Activated naive CD8-positive, alpha-beta T cell treated with anti-CD3 and anti-CD28 coated beads, Interleukin-2, amount 50 U/mL, for 24 hours (primary cell): ENCODE data around the gene PRPSAP1.
"Not testable (repeated sequence)": the region's sequence is repeated elsewhere in the genome, so short reads cannot be mapped to it uniquely, and the experiment has no call there.

Experiments used
- ATAC-seq: fragments of 150-1000 bp; cut with Tn5 transposase; one replicate; pipeline ENCODE4 v1.10.0; 2021
- DNase-seq: peaks from one replicate; pipeline ENCODE4 v3.0.0; 2021
- H3K27ac Mint-ChIP-seq: one replicate; pipeline ENCODE4 v1.8.0; 2021; ENCODE audit warnings: mild to moderate bottlenecking, mixed read lengths
- H3K27me3 Mint-ChIP-seq: one replicate; pipeline ENCODE4 v1.8.0; 2021; ENCODE audit warnings: mixed read lengths
- H3K36me3 Mint-ChIP-seq: one replicate; pipeline ENCODE4 v1.8.0; 2021; ENCODE audit warnings: low read depth, mixed read lengths
- H3K4me1 Mint-ChIP-seq: one replicate; pipeline ENCODE4 v1.8.0; 2021; ENCODE audit warnings: mixed read lengths
- H3K4me3 Mint-ChIP-seq: one replicate; pipeline ENCODE4 v1.8.0; 2021; ENCODE audit warnings: mild to moderate bottlenecking, moderate library complexity, mixed read lengths
- H3K9me3 Mint-ChIP-seq: one replicate; pipeline ENCODE4 v1.8.0; 2021; ENCODE audit warnings: mixed read lengths

The PRPSAP1 gene

DNA sequence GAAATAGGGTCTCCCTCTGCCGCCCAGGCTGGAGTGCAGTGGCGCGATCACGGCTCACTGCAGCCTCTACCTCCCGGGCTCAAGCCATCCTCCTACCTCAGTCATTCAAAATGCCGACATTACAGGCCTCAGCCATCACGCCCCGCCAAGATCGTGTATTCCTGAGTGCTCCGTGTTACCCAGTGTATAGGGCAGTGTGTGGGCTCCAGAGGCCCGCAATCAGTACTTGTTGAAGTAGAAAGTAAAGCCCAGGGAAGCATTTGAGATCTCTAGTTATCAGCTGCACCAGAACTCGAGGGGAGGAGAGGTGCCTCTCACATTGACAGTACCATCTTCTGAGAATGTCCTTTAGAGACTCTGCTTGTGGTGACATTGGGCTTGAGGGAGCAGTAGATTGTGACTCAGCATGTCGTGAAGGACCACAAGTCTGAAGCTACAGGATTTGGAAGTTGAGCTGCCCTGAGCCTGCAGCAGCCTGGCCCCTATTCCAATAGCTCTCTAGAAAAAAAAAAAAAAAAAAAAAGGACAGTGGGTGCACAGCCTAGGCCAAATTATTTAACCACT, 1.1 kb upstream of the PRPSAP1 start:
- peaks cover 25% of the 10 kb centered on the region for H3K4me1 Mint-ChIP-seq
- H3K27ac Mint-ChIP-seq: peak overlapping the region; percentile 22
- H3K4me3 Mint-ChIP-seq: peak overlapping the region; percentile 95
- H3K27me3 Mint-ChIP-seq: peaks cover 1% of the 10 kb centered on the region
- ATAC-seq (no peak), DNase-seq (peak; percentile 8)
- no peaks in the 10 kb centered on the region for H3K36me3 Mint-ChIP-seq
- no peaks in the 10 kb centered on the region for H3K9me3 Mint-ChIP-seq

DNA sequence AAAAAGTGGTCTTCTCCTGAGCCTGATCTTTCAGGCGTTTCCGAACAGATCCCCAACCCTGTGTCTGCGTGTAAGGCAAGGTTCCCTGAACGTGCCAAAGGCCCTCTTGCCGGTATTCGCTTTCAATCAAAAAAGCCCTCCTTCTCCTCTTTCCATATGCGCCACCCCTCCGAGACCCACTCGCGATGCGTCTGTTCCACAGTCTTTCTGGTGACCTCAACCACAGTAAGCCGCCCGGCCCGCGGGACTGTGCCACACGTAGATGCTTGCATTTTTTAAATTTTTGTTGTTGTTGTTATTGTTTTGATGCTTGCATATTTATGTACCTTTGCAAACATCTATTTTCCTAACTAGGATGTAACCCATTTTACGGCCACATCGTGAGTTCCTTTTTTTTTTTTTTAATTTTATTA, 607 bp upstream of the PRPSAP1 start:
- DNase-seq (no peak), ATAC-seq (no peak)
- Mint-ChIP-seq H3K27me3 (no peaks in the 10 kb centered on the region), H3K27ac (peak overlapping the region; percentile 99), H3K9me3 (no peaks in the 10 kb centered on the region), H3K4me3 (peak overlapping the region; percentile 95), H3K36me3 (no peaks in the 10 kb centered on the region), H3K4me1 (peaks cover 25% of the 10 kb centered on the region)

DNA sequence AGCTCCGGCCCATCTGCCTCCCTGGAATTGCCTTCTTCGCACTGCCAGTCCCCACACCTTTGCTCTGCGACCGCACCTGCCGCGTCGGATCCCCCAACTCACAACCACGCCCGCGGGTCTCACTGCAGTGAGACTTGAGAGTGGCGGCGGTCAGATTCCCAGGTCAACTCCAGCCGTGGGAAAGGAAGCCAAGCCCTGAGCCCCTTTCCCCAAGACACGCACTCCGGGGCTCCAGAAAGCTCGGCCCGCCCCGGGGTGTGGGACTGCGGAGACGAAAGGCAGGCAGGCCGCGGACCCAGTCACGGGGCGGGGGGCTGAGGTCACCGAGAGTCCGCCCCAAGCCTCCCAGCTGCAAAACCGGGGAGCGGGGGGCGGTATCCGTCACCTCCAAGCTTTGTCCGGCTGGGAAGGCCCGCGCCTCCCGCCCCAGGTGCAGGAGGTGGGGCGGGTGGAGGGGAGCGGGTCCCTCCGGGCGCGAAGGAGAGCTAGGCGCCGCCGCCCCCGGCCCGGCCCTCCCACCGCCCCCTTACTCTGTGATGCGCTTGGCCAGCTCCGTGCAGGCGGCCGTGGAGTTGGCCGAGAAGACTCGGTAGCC, 615 bp downstream of the PRPSAP1 start:
- H3K27me3 Mint-ChIP-seq: no peaks in the 10 kb centered on the region
- no peaks in the 10 kb centered on the region for H3K36me3 Mint-ChIP-seq
- DNase-seq: peak; percentile 29
- no peaks in the 10 kb centered on the region for H3K9me3 Mint-ChIP-seq
- H3K27ac Mint-ChIP-seq: peak overlapping the region; percentile 29
- ATAC-seq: peak; percentile 12
- H3K4me3 Mint-ChIP-seq: peak overlapping the region; percentile 95
- peaks cover 25% of the 10 kb centered on the region for H3K4me1 Mint-ChIP-seq

DNA sequence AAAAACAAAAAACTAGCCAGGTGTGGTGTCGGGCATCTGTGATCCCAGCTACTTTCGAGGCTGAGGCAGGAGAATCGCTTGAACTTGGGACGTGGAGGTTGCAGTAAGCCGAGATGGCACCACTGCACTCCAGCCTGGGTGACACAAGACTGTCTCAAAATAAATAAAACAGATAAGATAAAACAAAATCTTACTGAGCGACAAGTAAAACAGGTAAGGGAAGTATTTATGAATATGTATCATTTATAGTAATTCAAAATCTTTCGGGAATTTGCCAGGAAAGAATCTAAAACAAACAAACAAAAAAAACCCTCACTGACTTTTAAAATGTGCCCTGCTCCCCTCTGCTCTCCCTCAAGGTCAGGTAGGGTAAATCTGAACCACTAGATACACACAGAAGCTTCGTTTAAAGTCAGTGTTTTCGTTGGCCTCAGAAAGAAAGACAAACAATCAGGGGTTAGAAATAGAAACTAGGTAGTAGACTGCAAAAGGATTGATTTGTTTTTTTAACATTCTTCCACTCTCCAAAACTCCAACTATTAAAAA, 2.1 kb downstream of the PRPSAP1 start:
- no peak for DNase-seq
- ATAC-seq: no peak
- peak overlapping the region; percentile 46 for H3K4me3 Mint-ChIP-seq
- no peaks in the 10 kb centered on the region for H3K9me3 Mint-ChIP-seq
- H3K36me3 Mint-ChIP-seq: peaks cover 8% of the 10 kb centered on the region
- peaks cover 25% of the 10 kb centered on the region for H3K4me1 Mint-ChIP-seq
- H3K27me3 Mint-ChIP-seq: no peaks in the 10 kb centered on the region
- no peak overlapping the region for H3K27ac Mint-ChIP-seq

DNA sequence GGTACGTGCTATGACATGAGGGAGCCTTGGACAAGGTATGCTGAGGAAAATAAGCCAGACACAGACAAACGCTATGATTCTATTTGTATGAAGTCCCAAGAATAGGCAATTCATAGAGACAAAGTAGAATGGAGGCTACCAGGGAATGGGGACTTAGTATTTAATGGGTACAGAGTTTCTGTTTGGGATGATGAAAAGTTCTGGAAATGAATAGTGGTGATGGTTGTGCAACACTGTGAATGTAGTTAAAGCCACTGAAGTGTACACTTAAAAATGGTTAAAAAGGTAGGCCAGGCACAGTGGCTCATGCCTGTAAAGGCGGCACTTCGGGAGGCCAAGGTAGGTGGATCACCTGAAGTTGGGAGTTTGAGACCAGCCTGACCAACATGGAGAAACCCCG, 3.3 kb downstream of the PRPSAP1 start:
- ATAC-seq: no peak
- no peak for DNase-seq
- Mint-ChIP-seq H3K9me3 (no peaks in the 10 kb centered on the region), H3K27me3 (no peaks in the 10 kb centered on the region), H3K4me1 (peaks cover 25% of the 10 kb centered on the region), H3K36me3 (peaks cover 9% of the 10 kb centered on the region), H3K27ac (no peak overlapping the region), H3K4me3 (no peak overlapping the region)

DNA sequence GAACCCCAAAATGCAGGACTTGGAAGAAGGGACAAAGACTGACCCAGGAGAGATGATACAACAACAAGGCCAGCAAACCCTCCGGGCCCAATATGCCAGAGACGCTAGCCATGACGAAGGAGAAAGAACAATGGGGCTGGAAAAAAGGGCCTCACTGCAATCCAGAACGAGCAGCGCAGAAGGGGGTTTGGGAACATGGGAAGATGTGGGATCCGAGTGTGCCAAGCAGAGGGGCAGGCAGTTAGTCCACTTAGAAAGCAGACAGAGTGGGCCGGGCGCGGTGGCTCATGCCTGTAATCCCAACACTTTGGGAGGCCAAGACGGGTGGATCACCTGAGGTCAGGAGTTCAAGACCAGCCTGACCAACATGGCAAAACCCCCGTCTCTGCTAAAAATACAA, 6.8 kb downstream of the PRPSAP1 start:
- not testable (repeated sequence) for ATAC-seq, H3K4me3 Mint-ChIP-seq, H3K9me3 Mint-ChIP-seq, H3K4me1 Mint-ChIP-seq, H3K27ac Mint-ChIP-seq, DNase-seq, H3K27me3 Mint-ChIP-seq
- H3K36me3 Mint-ChIP-seq: peaks cover 21% of the 10 kb centered on the region

DNA sequence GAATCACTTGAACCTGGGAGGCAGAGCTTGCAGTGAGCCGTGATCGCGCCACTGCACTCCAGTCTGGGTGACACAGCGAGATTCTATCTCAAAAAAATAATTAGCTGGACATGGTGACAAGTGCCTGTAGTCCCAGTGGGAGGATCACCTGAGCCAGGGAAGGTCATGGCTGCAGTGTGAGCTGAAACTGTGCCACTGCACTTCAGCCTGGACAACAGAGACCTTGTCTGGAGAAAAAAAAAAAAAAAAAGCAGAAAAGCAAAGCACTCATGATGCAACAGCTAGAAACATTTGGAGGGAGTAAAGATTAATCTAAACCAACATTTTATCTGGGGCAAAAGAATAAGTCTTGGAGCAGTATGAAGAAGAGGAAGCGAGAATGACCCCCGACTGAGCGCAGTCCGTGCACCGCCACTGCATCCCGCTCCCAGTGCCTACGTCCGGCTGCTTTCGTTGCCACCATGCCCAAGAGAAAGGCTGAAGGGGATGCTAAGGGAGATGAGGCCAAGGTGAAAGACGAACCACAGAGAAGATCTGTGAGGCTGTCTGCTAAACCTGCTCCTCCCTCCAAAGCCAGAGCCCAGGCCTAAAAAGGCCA, 8.2 kb downstream of the PRPSAP1 start:
- Mint-ChIP-seq H3K4me1 (no peaks in the 10 kb centered on the region), H3K4me3 (no peak overlapping the region), H3K9me3 (no peaks in the 10 kb centered on the region), H3K36me3 (peaks cover 27% of the 10 kb centered on the region), H3K27me3 (no peaks in the 10 kb centered on the region), H3K27ac (no peak overlapping the region)
- ATAC-seq (no peak), DNase-seq (no peak)

DNA sequence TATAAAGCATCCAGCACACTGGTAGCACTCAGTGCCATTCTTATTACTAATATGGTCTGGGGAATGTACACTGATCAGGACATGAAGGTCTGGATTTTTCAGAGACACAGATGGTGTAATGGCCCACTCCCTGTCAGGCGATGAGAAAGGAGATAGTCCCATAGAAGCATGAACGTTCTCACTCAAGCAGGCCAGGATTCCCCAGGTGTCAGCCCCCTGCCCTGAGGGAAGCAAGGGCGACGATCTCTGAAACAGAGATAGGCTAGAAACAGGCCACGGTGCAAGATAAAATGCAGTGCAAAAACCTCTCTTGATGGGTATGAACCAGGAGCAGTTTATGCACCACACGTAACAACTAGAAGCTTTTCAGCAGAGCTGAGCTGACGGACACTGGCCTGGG, 10.6 kb downstream of the PRPSAP1 start:
- Mint-ChIP-seq H3K4me3 (no peak overlapping the region), H3K36me3 (peaks cover 31% of the 10 kb centered on the region), H3K4me1 (no peaks in the 10 kb centered on the region), H3K9me3 (no peaks in the 10 kb centered on the region), H3K27ac (no peak overlapping the region), H3K27me3 (no peaks in the 10 kb centered on the region)
- ATAC-seq (no peak), DNase-seq (no peak)

DNA sequence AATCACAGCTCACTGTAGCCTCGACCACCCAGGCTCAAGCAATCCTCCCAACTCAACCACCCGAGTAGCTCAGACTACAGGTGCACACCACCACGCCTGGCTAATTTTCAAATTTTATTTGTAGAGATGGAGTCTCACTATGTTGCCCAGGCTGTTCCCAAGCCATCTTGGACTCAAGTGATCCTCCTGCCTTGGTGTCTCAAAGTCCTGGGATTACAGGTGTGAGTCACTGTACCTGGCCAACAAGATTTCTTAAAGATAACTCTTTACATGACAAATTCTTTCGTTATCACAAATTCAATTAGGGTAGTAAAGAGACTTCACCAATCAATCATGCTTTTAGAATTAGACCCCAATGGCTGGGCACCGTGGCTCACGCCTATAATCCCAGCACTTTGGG, 12.4 kb downstream of the PRPSAP1 start:
- Mint-ChIP-seq H3K9me3 (no peaks in the 10 kb centered on the region), H3K4me3 (no peak overlapping the region), H3K36me3 (peaks cover 24% of the 10 kb centered on the region), H3K4me1 (no peaks in the 10 kb centered on the region), H3K27ac (no peak overlapping the region), H3K27me3 (no peaks in the 10 kb centered on the region)
- ATAC-seq: no peak
- no peak for DNase-seq

DNA sequence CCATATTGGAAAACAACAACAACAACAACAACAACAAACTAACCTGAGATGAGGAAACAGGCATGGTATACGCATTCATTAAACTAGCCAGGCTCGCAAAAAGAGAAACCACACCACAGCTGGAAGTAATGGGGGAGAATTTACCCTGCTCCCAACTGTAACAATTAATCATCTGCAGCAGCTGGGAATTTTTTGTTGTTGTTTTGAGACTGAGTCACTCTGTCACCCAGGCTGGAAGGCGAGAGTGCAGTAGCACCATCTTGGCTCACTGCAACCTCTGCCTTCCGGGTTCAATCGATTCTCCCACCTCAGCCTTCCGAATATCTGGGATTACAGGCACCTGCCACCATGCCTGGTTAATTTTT, 16.3 kb downstream of the PRPSAP1 start:
- H3K27me3 Mint-ChIP-seq: no peaks in the 10 kb centered on the region
- H3K27ac Mint-ChIP-seq: no peak overlapping the region

DNA sequence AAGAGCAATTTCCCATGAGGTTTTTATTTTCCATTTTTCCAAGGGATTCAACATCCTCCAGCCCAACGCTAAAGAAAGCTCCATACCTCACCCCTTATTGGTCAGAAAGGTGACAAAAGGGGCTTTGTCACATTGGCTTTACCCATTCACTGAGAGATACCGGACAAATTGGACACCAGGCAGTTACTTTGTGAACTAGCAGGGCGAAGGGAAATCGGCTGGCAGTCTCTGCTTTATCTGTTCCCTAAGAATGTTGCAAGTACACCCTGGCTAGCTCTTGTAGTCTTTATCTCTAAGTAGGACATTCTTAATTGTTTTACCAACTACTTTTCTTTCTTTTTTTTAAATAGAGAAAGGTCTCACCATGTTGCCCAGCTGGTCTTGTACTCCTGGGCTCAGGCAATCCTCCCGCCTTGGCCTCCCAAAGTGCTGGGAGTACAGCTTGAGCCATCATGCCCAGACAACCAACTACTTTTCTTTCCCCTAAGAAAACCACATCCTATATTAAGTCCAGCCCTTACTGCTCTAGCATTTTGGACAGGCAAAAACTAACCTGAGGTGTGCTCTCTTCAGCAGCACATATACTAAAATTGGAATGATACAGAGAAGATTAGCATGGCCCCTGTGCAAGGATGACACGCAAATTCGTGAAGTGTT, 16.8 kb downstream of the PRPSAP1 start:
- Mint-ChIP-seq H3K27me3 (no peaks in the 10 kb centered on the region), H3K4me1 (no peaks in the 10 kb centered on the region), H3K36me3 (peaks cover 11% of the 10 kb centered on the region), H3K4me3 (no peak overlapping the region), H3K27ac (no peak overlapping the region), H3K9me3 (no peaks in the 10 kb centered on the region)
- ATAC-seq (no peak), DNase-seq (no peak)

More for the DNA sequence above, 16.3 kb downstream of the PRPSAP1 start:
- no peak overlapping the region for H3K4me3 Mint-ChIP-seq
- H3K9me3 Mint-ChIP-seq: no peaks in the 10 kb centered on the region
- H3K4me1 Mint-ChIP-seq: no peaks in the 10 kb centered on the region
- no peak for DNase-seq
- ATAC-seq: no peak
- peaks cover 16% of the 10 kb centered on the region for H3K36me3 Mint-ChIP-seq

DNA sequence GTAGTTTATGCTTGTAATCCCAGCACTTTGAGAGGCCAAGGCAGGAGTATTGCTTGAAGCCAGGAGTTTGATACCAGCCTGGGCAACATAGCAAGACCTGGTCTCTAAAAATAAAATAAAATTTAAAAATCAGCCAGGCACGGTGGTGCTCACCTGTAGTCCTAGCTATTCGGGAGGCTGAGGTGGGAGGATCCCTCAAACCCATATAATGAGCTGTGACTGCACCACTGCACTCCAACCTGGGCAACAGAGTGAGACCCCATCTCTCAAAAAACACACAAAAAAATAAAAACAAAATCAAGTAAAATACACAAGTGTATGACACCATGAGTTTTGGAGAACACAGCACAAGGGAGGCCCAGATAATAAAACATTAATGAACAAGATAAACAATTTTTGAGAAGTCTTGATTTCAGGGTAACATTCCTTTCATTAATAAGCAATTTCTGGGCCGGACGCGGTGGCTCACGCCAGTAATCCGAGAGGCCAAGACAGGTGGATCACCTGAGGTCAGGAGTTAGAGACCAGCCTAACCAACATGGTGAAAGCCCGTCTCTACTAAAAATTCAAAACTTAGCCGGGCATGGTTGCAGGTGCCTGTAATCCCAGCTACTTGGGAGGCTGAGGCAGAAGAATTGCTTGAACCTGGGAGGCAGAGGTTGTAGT, 17.9 kb downstream of the PRPSAP1 start:
- no peak for ATAC-seq
- no peaks in the 10 kb centered on the region for H3K9me3 Mint-ChIP-seq

DNA sequence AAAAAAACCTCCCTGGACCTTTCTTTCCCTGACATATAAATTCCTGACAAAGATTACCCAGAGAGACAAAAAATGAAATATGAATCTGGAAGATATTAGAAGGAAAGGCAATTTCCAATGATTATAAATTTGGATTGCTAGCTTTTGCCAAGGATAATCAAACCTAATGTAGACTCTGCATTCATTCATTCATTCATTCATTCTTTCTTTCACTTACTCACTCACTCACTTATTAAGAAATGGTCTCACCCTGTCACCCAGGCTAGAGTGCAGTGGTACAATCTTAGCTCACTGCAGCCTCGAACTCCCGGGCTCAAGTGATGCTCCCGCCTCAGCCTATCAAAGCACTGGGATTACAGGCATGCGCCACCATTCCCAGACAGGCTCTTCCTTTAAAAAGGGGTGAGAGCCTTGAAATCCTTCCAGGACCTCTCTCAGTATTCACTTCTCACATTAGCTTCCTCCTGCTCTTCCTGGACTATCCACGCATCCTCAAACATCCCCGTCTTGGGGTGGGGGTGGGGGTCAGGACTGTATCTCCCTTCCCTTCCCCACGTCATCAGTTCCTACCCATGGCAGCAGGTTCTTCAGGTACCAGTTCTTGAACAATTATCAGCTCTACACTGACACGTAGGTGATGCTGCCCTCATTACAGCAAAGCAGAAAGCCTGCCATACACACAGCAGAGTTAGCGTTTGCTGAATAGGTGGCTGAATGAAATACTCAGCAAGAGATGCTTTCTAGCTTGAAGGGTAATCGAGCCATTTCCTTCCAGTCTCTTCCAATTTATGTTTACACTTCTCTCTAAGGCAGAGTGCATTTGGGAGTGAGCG, 19.8 kb downstream of the PRPSAP1 start:
- H3K4me3 Mint-ChIP-seq: no peak overlapping the region
- no peaks in the 10 kb centered on the region for H3K4me1 Mint-ChIP-seq
- DNase-seq (no peak), ATAC-seq (no peak)
- no peak overlapping the region for H3K27ac Mint-ChIP-seq
- no peaks in the 10 kb centered on the region for H3K9me3 Mint-ChIP-seq
- H3K36me3 Mint-ChIP-seq: peaks cover 7% of the 10 kb centered on the region
- no peaks in the 10 kb centered on the region for H3K27me3 Mint-ChIP-seq

More for the DNA sequence above, 17.9 kb downstream of the PRPSAP1 start:
- H3K36me3 Mint-ChIP-seq: peaks cover 10% of the 10 kb centered on the region
- no peak for DNase-seq
- no peaks in the 10 kb centered on the region for H3K27me3 Mint-ChIP-seq
- no peaks in the 10 kb centered on the region for H3K4me1 Mint-ChIP-seq
- H3K27ac Mint-ChIP-seq: no peak overlapping the region
- no peak overlapping the region for H3K4me3 Mint-ChIP-seq

DNA sequence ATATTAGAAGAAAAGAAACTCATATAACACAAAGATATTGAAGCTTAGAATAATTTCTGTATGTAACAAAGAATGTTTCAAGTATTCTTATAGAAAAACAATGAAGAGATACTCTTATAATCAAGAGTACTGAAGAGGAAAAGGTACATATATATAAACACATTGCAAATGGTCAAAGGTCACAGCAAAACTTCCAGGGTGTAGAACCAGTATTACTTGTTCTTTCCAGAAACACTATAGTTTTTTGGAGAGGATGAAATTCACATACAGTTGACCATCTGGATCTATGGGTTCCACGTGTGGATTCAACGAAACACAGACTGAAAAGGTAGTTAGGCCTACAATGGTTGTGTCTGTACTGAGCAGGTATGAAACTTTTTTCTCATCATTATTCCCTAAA, 22.6 kb downstream of the PRPSAP1 start:
- Mint-ChIP-seq H3K9me3 (no peaks in the 10 kb centered on the region), H3K27ac (no peak overlapping the region), H3K4me3 (no peak overlapping the region), H3K4me1 (no peaks in the 10 kb centered on the region), H3K36me3 (peaks cover 8% of the 10 kb centered on the region), H3K27me3 (no peaks in the 10 kb centered on the region)
- ATAC-seq (no peak), DNase-seq (no peak)
